SHP77 (cell line): ENCODE results near the gene COL26A1.
A peak's percentile ranks its signal among the peaks of the same experiment; 100 is the strongest.
"Not testable (repeated sequence)": the region's sequence is repeated elsewhere in the genome, so short reads cannot be mapped to it uniquely, and the experiment has no call there.

Experiments used
- DNase-seq, 2 experiments: peaks; one replicate each; lab custom pipeline; 2025; lab: John Stamatoyannopoulos, UW

The COL26A1 gene

GRCh38 chr7:101362334-101363195 is at the start of gene COL26A1:
TSS of gene COL26A1 (plus strand) at chr7:101362875. CDS start at chr7:101363033, 158 bp downstream.
- no peak for DNase-seq

- peak; percentile 4 to 26 for DNase-seq
Observed at GRCh38 chr7:101315336-101315735, 47.3 kb upstream of the COL26A1 start.

DNA sequence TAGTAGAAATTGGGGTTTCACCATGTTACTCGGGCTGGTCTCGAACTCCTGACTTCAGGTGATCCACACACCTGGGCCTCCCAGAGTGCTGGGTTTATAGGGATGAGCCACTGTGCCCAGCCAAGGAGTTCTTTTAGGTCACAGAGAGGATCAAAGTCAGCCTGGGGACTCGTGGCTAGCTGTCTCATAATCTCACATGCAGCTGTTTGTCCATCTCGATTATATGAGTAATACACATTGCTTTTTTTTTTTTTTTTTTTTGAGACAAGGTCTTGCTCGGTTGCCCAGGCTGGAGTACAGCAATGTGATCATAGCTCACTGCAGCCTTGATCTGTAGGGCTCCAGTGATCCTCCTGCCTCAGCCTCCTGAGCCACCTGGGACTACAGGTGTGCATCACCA is 43.3 kb upstream of the COL26A1 start:
- no peak for DNase-seq

GRCh38 chr7:101321491-101322401 is 40.9 kb upstream of the COL26A1 start, which contains the start of gene IFT22:
TSS of gene IFT22 (minus strand) at chr7:101321812. CDS start at chr7:101321709, 103 bp downstream.
- DNase-seq: peak; percentile 83 to 94

DNA sequence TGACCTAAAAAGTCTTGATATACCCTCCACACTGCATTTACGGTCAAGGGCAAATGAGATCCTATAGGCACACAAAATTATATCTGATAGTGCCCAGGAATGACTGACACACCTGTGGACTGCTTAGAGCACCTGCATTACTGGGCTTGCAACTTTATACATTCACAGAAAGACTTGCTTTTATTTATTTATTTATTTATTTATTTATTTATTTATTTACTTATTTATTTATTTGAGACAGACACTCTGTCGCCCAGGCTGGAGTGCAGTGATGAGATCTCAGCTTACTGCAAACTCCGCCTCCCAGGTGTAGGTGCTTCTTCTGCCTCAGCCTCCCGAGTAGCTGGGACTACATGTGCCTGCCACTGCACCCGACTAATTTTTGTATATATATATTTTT is 34.5 kb upstream of the COL26A1 start:
- DNase-seq: no peak

GRCh38 chr7:101330011-101330484 is 32.6 kb upstream of the COL26A1 start:
- no peak for DNase-seq

DNA sequence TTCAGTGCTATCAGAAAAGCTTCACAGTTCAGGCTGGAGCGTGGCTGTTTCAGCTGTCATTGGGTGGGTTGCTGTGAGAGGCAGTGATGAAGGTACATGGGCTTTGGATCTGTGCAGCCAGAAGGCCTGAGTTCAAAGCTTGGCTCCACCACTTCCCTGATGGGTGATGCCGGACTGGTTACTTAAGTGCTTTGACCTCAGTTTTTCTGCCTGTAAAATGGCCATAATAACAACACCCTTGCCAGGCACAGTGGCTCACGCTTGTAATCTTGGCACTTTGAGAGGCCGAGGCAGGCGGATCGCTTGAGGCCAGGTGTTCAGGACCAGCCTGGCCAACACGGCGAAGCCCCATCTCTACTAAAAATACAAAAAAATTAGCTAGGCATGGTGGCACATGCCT is 30.6 kb upstream of the COL26A1 start:
- no peak for DNase-seq

DNA sequence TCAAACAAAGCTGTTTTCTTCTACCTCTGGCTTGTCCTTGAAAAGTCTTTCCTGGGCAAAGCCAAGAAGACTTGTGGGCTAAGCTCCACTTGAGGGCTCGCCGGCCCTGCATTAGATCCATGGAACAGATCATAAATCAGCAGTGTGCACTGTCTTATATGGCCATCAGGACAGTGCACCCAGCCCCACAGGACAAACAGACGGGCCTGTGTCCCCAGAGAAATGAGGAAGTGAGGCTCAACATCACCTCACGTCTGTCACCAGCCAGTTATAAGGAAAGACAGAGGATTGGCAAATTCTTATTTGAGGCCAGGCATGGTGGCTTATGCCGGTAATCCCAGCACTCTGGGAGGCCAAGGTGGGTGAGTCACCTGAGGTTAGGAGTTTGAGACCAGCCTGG is 28.8 kb upstream of the COL26A1 start:
- DNase-seq: no peak

GRCh38 chr7:101340379-101340778 is 22.3 kb upstream of the COL26A1 start:
- no peak for DNase-seq

DNA sequence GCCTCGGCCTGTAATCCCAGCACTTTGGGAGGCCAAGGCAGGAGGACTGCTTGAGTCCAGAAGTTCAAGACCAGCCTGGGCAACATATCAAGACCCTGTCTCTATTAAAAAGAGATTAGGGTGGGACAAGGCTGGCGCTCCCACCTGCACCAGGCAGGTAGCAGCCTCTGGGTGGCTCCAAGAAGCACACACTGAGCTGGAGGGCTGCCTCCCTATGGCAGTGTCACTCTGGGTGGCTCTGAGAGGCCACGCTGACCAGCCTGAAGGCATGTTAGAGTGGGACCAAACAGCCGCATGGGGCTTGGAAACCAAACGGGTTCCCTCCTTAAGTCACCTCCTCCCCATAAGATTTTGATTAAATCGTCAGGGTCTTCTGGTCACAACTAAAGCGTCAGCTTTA is 19.8 kb upstream of the COL26A1 start:
- DNase-seq: no peak

DNA sequence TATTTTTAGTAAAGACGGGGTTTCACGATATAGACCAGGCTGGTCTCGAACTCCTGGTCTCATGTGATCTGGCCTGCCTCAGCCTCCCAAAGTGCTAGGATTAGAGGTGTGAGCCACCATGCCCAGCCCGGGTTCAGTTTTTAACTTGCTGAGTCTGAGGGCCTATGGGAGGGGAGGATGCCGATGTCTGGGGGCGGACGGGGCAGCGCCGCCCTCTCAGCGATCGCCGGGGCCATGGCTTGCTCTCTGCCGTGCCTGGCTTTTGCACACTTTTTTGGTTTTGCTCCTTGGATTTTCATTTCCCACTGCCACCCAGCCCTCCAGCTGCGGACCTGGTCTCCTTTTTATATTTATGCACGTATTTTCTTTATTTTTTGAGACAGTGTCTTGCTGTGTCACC is 15.2 kb upstream of the COL26A1 start:
- DNase-seq: no peak

DNA sequence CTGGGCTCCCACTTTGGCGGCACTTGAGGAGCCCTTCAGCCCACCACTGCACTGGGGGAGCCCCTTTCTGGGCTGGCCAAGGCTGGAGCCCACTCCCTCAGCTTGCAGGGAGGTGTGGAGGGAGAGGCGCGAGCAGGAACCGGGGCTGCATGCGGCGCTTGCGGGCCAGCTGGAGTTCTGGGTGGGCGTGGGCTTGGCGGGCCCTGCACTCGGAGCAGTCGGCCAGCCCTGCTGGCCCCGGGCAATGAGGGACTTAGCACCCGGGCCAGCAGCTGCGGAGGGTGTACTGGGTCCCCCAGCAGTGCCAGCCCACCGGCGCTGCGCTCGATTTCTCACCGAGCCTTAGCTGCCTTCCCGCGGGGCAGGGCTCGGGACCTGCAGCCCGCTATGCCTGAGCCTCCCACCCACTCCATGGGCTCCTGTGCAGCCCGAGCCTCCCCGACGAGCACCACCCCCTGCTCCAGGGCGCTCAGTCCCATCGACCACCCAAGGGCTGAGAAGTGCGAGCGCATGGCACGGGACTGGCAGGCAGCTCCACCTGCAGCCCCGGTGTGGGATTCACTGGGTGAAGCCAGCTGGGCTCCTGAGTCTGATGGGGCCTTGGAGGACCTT is 14.1 kb upstream of the COL26A1 start:
- not testable (repeated sequence) for DNase-seq

DNA sequence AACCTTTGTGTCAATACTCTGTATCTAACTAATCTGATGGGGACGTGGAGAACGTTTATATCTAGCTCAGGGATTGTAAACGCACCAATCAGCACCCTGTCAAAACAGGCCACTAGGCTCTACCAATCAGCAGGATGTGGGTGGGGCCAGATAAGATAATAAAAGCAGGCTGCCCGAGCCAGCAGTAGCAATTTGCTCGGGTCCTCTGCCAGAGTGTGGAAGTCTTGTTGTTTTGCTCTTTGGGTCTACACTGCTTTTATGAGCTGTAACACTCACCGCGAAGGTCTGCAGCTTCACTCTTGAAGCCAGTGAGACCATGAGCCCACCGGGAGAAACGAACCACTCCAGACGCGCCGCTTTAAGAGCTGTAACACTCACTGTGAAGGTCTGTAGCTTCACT is 13.4 kb upstream of the COL26A1 start:
- DNase-seq: not testable (repeated sequence)

DNA sequence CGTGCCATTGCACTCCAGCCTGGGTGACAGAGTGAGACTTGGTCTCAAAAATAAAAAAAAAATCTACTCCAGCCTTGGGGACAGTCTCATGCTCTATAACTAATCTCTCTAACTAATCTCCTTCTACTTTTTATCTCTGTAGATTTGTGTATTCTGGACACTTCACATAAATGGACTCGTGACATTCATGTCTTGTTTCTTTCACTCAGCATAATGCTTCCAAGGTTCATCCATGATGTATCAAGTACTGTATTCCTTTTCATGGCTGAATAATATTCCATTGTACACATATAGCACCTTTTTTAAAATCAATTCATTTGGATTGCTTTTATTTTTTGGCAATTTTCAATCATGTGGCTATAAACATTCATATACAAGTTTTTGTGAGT is 9.8 kb upstream of the COL26A1 start:
- DNase-seq: no peak

DNA sequence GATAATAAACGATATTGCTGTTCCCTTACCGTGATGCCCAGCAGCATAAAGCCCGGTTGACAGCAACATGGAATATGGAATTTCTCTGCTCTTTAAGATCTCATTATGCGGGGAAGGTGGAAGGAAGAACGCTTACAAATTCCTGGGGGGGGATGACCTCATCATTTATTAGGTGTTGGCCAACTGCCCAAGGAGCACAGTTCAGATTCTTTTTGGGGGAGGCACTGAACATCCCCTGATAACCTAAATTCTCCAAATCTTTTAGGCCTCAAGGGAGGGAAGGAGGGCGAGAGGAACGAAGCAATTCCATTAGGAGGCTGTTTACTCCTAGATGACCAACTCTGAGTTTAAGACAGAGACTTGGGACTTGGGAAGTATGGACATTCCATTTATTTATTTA is 5.2 kb upstream of the COL26A1 start:
- no peak for DNase-seq

GRCh38 chr7:101363196-101363733 is 590 bp downstream of the COL26A1 start:
- DNase-seq: no peak

DNA sequence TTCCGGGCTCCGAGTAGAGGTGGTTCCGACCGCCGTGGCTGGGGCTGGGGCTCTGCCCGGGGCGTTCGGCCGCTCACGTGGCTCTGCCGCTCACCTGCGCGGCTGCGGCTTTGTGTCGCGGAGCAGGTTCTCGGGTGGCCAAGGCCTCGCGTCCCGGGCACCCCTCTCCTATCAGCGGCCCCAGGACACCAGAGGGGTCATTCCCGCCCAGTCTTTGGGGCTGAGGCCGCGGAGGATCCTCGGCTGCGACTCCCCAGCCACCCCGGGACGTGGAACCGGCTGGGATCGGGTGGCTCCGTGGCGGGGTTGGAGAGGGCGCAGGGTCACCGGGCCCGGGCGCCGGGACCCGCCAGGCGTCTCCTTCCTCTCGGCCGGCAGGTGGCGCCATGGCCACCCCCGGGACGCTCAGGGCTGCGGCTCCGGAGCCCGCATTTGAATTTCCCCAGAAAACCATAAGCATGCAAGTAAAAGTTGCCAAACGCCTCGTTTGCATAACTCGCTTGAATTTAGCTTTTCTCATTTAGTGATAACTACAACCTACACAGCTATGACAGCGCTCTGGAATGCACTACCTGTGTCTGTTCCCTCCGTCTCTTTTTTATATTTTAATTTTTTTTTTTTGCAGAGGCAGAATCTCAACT is 1.2 kb downstream of the COL26A1 start:
- peak; percentile 12 to 17 for DNase-seq

- DNase-seq: no peak
Observed at GRCh38 chr7:101365956-101366355, 3.3 kb downstream of the COL26A1 start.

- DNase-seq: no peak
Observed at GRCh38 chr7:101367676-101368075, 5.0 kb downstream of the COL26A1 start.

DNA sequence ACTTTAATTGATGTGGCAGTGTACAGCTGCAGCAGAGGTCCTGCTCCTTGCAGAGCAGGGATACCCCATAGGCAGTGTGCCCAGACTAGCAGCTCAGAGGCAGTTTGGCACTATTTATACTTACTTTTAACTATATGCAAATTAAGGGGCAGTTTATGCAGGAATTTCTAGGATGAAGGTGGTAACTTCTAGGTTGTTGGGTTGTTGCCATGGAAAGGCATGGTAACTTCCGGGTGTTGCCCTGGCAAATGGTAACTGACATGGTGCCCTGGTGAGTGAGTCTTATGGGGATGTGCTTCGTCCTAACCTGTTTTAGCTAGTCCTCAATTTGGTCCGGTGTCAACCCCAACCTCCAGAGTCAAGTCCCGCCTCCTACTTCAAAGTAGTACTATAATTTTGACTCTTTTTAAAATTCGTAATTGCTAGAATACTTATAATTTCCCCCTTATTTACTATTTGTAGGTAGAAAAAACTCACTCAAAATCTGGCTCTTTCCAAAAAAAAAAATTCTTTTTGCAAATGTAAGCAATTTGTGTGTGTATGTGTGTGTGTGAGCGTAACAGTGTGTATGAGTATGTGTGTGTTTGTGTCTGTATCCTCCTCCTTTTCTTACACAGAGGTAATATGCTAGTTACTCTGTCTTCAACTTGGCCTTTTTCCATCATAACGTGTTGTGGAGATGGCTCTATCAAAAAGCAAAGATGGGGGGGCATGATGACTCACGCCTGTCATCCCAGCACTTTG is 5.9 kb downstream of the COL26A1 start:
- no peak for DNase-seq

GRCh38 chr7:101370836-101371235 is 8.2 kb downstream of the COL26A1 start:
- no peak for DNase-seq
